ENCODE results near the gene FAM43B. TPM values are rescaled to one million over a fixed set of nuclear protein-coding genes. Genes with fewer than 3 reads are reported as not detected.

FAM43B gene
- 0.52 to 2.5 TPM (median 0.82 TPM) in 3 replicates for total RNA-seq
- long read RNA-seq, partial matches to known transcripts, result 0 of 4 reads
- long read RNA-seq, other reads (novel, unspliced or antisense), result 0 of 4 reads

- Mint-ChIP-seq H3K4me1 (ENCODE audit: low read depth) (peaks cover 11% of the 10 kb centered on the region), H3K27me3 (ENCODE audit: low read depth) (peaks cover 20% of the 10 kb centered on the region), H3K9me3 (ENCODE audit: low read depth) (no peaks in the 10 kb centered on the region), H3K36me3 (ENCODE audit: low read depth) (no peaks in the 10 kb centered on the region), H3K4me3 (ENCODE audit: unreplicated experiment) (peak within 1 kb of the TSS; percentile 67), H3K27ac (ENCODE audit: unreplicated experiment) (no peak within 1 kb of the TSS)
- no peak for DNase-seq (ENCODE audit: low spot score)
- TF ChIP-seq CTCF (IDR thresholded peaks at IDR 0.05), result no peak
Observed at GRCh38 chr1:20551945-20552727, at the start of gene FAM43B. Gene FAM43B, plus strand, starts transcription at chr1:20552573. Its CDS starts 401 bp downstream, at chr1:20552974.

DNA sequence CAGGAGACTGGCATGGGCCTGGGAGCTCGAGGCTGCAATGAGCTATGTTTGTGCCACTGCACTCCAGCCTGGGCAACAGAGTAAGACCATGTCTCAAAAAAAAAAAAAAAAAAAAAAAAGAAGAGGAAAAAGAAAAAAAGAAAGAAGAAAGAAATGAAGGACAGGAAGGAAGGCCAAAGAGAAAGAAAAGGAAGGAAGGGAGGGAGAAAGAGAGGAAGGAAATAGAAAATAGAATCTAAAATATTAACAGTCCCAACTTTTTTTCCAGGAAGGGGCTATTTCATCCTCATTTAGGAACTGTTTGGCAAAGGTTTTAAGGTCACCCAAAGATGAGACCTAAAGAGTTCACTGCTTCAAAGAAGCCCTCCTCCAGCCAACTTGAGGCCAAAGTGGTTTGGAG lies 46.9 kb upstream of the FAM43B start:
- H3K4me3 Mint-ChIP-seq (ENCODE audit: unreplicated experiment), result peak overlapping the region; percentile 42
- peaks cover 26% of the 10 kb centered on the region for H3K4me1 Mint-ChIP-seq (ENCODE audit: low read depth)
- no peak for DNase-seq (ENCODE audit: low spot score)
- no peaks in the 10 kb centered on the region for H3K27me3 Mint-ChIP-seq (ENCODE audit: low read depth)
- peaks cover 3% of the 10 kb centered on the region for H3K36me3 Mint-ChIP-seq (ENCODE audit: low read depth)
- H3K27ac Mint-ChIP-seq (ENCODE audit: unreplicated experiment), result no peak overlapping the region
- no peak for TF ChIP-seq CTCF (IDR thresholded peaks at IDR 0.05)
- no peaks in the 10 kb centered on the region for H3K9me3 Mint-ChIP-seq (ENCODE audit: low read depth)

GRCh38 chr1:20507248-20507563 lies 45.2 kb upstream of the FAM43B start:
- H3K27me3 Mint-ChIP-seq (ENCODE audit: low read depth), result peaks cover 4% of the 10 kb centered on the region
- TF ChIP-seq CTCF (IDR thresholded peaks at IDR 0.05), result no peak
- no peaks in the 10 kb centered on the region for H3K36me3 Mint-ChIP-seq (ENCODE audit: low read depth)
- no peak for DNase-seq (ENCODE audit: low spot score)
- H3K4me1 Mint-ChIP-seq (ENCODE audit: low read depth), result peaks cover 26% of the 10 kb centered on the region
- H3K9me3 Mint-ChIP-seq (ENCODE audit: low read depth), result no peaks in the 10 kb centered on the region
- H3K4me3 Mint-ChIP-seq (ENCODE audit: unreplicated experiment), result peak overlapping the region; percentile 78
- peak overlapping the region; percentile 92 for H3K27ac Mint-ChIP-seq (ENCODE audit: unreplicated experiment)

DNA sequence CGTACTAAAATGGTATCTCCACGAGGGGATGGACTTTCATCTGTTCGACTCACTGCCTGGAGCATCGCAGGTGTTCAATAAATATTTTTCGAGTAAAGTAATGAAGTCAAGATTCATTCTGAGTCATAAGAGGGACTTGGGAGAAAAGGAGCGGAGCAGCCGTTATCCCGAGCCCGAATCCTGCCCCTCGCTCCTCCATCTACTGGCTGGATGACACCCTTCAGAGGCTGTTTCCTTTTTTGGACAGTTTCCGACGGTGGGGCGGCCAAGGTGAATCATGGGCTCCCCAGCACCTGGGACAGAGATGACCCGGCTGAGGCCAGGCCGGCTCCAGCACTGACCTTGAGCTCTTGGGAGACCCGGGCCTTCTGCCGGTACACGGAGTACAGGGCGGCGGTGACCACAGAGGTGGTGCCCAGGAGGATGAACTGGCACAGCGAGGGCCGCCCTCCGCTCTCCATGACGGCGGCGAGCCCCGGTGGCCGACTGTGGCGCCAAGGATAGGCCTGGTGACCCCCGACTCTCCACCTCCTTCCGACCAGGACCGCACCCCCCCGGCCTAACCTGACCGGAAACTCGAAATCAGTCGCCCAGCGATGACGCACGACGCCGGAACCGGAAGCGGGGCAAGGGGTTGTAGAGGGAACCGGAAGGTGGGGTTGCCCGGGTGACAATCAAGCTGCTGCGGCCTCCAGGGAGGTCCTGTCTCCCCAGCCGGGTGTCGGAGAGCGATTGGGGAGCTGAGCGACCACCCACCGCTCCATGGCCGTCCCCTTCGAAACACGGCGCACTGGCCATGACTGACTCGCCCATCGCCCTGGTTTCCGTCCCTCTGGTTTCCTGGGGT lies 44.6 kb upstream of the FAM43B start, which contains the start of gene MUL1:
TSS of gene MUL1 (minus strand) at position 588 of the 847 bp plus-strand sequence. CDS start at position 461, 127 bp downstream.
- H3K4me3 Mint-ChIP-seq (ENCODE audit: unreplicated experiment), result peak within 1 kb of the TSS; percentile 78
- no peaks in the 10 kb centered on the region for H3K36me3 Mint-ChIP-seq (ENCODE audit: low read depth)
- peaks cover 5% of the 10 kb centered on the region for H3K27me3 Mint-ChIP-seq (ENCODE audit: low read depth)
- H3K9me3 Mint-ChIP-seq (ENCODE audit: low read depth), result no peaks in the 10 kb centered on the region
- peak; percentile 96 for DNase-seq (ENCODE audit: low spot score)
- TF ChIP-seq CTCF (IDR thresholded peaks at IDR 0.05), result peak; percentile 10
- peak within 1 kb of the TSS; percentile 92 for H3K27ac Mint-ChIP-seq (ENCODE audit: unreplicated experiment)
- peaks cover 26% of the 10 kb centered on the region for H3K4me1 Mint-ChIP-seq (ENCODE audit: low read depth)

DNA sequence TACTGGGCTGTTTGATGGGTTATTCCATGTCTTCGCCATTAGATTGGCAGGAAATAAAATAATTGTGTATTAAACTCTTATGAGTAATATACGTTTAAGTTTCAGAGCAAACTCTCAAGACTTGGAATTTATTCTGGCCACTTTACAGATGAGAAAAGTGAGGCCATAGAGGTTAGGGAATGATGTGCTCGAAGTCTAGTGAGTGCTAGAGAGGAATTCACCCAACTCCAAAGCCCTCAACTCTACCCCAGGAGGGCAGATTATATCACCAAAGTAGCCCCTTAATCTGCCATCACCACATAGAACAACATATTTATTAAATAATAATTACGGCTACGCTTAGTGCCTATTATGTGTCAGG lies 44.0 kb upstream of the FAM43B start:
- H3K36me3 Mint-ChIP-seq (ENCODE audit: low read depth), result no peaks in the 10 kb centered on the region
- peaks cover 26% of the 10 kb centered on the region for H3K4me1 Mint-ChIP-seq (ENCODE audit: low read depth)
- TF ChIP-seq CTCF (IDR thresholded peaks at IDR 0.05), result no peak
- no peak for DNase-seq (ENCODE audit: low spot score)
- peaks cover 11% of the 10 kb centered on the region for H3K27me3 Mint-ChIP-seq (ENCODE audit: low read depth)
- peak overlapping the region; percentile 92 for H3K27ac Mint-ChIP-seq (ENCODE audit: unreplicated experiment)
- peak overlapping the region; percentile 78 for H3K4me3 Mint-ChIP-seq (ENCODE audit: unreplicated experiment)
- H3K9me3 Mint-ChIP-seq (ENCODE audit: low read depth), result no peaks in the 10 kb centered on the region
